GM21786 (cell line): ENCODE data around the gene DCAF11.

Source experiments
- ATAC-seq: cut with Tn5 transposase; IDR thresholded peaks from one replicate; pipeline ENCODE4 v1.9.1; 2021; ENCODE audit not compliant: unreplicated experiment

Gene DCAF11

DNA sequence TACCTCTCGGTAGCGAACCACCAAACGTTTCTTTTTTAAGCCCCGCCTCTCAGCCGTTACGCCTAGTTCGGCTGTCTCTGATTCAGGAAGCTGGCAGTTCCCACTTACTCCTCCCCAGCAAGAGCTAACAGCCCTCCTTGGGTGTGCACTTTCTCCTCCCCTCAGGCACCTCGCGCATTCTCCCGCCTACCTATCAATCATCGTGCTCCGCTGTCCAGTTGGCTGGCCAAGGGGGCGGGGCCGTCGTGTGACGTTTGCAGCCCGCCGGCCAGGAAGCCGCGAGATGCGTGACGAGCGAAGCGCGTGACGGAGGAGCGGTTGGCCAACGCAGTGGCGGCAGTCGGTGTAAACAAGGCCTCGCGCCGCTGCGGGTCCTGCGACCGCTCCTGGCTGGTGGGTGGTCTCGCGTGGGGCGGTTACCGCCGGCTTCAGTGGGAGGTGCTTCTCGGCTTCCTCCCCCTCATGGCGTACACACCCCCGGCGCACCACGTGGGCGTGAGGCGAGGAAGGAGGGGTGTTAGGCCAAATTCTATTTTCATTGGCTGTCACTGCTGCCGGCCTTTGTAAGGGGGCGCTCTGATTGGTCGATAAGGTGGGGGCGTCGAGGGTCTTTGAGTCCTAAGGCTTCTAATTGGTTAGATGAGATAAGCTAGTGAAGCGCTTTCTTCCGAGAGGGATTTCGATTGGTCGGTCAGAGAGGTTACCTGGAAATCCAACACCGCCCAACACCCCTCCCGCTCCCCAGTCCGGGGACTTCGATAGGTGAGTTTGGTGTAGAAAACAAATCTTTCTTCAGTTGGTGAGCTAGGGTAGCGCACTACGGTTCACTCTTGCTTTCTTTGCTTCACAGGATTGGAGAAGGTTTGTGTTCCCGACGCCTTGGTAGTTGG, at the start of gene DCAF11, which contains the start of gene NRL:
TSS of gene DCAF11 (plus strand) at position 246 of the 890 bp plus-strand sequence. CDS start 818 bp downstream, outside the sequence.
TSS of gene NRL (minus strand) at position 418 of the 890 bp plus-strand sequence. CDS start 32,101 bp downstream, outside the sequence.
- peak; percentile 87 for ATAC-seq

- ATAC-seq, result no peak
Measured at GRCh38 chr14:24064856-24065255, 49.7 kb upstream of the DCAF11 start.

GRCh38 chr14:24065408-24065807, 49.2 kb upstream of the DCAF11 start:
- no peak for ATAC-seq

GRCh38 chr14:24066496-24067132, 48.0 kb upstream of the DCAF11 start:
- ATAC-seq, result no peak

DNA sequence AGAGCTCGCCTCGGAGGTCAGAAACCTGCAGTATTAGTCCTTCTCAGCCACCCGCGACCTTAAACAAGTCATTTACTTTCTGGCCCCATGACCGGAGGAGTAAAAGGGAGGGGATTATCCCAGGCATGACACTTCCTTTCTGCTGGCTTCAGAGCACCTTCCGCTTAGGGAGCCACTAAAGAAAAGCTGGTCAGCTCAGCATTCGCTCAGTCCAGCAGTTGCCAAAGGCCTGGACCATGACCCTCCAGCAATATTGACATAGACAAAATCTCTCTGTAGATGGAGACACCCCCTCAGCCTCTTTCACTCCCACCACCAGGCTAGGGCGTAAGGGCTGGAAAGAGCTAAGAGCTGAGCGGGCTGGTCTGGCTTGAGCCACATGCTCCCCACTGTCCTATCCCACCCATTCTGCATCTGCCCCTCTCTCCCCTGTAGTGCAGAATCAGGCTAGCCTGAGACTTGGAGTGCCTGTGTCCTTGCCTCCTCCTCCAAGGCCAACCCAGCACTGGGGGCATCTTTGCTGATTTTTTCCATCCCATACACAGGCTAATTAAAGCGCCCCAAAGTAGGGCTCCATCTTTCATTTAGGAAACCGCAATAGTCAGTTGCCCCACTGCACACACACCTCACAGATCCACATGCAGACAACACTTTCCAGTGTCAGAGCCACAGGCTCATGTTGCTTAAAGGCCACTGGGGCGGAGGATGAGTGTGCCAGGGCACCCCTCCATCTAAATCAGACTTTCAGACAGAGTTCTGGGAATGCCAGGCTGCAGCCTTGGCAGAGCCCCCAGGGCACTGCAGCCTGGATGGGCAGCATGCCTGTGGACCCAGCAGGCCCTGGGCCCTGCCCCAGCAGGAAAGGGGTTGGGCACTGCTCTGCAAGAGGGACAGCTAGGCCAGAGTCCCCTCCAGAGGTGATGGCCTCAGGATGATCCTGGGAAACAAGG, 47.2 kb upstream of the DCAF11 start:
- ATAC-seq, result no peak

DNA sequence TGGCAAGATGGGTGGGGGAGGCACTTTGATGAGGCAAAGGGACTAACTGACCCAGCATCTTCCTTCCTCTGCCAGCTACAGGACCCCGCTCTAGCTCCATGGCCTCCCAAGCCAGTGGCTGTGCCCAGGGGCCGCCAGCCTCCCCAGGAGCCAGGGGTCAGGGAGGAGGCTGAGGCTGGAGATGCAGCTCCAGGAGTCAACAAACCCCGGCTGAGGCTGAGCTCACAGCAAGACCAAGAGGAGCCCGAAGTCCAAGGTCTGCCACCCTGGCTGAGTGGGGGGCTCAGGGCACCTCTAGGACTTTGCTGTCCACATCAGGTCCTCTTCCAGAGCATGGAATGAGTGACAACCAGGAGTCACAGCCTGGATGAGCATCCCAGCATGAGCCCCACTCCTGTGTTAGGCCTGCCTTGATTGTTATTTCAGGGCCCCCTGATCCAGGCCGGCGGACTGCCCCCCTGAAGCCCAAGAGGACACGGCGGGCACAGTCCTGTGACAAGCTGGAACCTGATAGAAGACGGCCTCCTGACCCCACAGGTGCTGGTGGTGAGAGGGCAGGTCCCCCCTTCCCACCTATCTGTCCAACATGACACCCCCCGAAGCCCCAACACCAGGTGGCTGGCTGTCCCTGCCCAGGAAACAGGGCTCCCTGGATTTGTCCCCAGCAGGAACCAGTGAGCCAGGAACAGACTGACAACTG, 45.7 kb upstream of the DCAF11 start:
- ATAC-seq, result no peak

DNA sequence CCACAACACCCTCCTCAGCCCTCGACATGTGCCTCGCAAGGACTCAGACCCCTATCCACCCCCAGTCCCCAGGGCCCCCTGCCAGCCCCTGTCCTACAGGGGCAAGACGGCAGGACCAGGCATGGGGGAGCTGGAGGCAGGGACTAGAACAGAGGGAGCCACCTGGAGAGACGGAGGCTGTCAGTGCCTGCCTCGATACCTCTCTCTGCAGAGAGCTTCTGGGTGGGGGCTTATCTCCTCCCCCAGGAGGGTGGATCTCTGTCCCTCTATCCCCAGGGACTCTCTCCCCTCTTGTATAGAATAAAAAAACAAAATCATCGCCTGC, 45.2 kb upstream of the DCAF11 start:
- ATAC-seq, result no peak

DNA sequence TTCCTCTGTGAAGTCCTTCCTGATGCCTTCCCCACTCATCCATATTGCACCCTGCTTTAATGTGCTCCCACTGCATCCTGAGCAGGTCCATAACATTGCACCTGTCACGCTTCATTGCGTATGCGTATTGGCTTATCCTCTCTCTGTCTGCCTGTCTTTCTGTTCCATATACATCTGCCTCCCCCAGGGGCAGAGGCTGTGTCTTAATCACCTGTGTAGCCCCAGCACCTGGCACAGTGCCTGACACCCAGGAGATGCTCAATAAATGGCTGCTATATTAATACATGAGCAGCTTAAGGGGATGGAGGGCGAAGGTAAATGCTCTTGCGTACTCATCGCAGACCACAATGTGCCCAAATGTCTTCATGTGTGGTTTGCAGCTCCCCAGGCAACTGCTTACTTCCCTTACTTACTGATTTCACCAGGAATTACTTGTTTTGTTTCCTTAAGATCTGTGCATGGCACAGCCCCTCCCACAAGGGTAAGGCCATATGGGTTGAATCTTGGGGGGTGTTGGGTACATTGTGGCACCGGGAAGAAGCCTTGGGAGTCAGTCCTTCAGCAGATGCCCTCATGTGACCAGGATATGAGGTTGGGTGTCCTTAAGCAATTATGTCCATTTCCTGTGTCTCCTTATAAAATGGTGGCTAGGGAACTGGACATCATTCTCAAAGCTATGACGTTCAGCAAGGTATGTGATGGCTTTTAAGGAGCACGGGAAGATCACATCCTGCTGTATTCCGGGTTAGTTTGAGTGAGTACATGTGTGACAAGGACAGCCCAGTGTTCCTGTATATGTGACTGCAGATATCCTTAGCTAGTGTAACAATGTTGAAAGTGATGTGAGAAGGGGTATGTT, 44.1 kb upstream of the DCAF11 start:
- no peak for ATAC-seq

DNA sequence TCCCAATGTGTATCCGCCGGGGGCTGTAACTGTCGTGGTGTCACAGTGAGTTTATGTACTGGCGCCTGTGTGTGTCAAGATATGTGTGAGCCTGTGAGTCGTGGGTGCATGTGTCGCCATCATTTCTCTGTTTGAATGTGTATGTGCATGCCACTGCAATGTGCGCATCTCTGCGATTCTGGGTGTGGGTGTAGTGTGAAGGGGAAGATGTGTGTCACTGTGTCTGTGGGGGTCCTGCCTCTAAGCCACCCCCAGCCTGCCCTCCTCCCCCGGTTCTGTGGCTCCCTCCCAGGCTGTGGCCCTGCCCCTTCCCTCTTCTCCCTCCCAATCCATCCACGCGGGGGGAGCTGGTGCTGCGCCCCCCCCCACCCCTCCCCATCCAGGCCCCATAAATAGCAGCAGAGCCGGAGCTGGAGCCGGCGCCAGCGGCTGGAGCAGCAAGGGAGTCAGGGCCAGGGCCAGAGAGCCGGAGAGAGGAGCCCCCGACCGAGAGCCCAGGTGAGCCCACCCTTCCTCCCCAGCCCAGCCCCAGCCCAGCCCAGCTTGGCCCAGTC, 43.4 kb upstream of the DCAF11 start, which contains the start of gene CPNE6:
TSS of gene CPNE6 (plus strand) at position 419 of the 554 bp plus-strand sequence. CDS start 1,375 bp downstream, outside the sequence.
- ATAC-seq, result no peak

- ATAC-seq, result no peak
Measured at GRCh38 chr14:24071836-24072430, 42.6 kb upstream of the DCAF11 start.

DNA sequence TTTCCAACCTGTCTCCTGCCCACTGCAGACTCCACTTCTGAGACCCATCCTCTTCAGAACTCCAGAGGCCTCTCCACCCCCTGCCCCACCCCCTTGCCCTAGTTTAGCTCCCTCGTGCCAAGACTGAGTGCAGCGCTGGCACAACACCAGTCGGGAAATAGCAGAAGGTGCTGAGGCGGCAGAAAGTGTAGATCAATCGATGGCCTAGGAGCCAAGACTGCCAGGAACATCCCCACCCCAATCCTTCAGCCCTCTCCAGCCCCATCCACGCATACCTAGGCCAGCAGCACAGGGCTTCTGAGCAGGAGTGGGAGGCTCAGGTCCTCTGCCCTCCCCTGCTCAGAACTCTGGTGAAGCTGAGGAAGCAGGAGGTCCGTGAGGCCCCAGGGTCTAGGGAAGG, 42.1 kb upstream of the DCAF11 start:
- ATAC-seq, result no peak

DNA sequence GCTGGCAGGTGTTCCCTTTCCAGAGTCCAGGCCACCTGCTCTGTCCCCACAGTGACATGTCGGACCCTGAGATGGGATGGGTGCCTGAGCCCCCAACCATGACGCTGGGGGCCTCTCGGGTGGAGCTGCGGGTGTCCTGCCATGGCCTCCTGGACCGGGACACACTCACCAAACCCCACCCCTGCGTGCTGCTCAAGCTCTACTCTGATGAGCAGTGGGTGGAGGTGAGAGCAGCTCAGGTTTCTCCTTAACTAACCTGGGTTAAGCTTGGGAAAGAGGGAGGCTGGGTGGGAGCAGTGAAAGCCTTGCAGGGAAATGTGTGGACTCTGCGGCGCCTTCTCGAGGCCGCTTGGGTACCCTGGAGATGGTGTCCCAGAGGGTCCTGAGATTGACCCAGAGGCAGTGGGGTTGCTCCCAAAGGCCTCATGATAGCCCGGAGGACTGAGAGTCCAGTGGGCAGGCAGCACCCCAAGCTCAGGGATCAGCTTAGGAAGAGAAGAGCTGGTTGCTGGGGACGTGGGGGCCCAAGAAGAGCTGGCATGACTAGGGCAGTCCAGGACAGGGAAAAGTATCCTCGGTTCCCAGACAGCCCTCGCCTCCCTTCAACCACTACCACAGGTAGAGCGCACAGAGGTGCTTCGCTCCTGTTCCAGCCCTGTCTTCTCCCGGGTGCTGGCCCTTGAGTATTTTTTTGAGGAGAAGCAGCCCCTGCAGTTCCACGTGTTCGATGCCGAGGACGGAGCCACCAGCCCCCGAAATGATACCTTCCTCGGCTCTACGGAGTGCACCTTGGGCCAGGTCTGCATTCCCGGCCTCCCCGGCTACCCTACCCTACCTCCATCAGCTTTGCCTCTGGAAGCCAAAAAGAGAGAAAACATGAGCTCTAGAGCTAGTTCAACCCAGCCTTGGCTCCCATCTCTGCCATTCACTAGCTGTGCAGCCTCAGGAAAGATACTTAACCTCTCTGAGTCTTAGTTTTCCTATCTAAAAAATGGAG, 41.4 kb upstream of the DCAF11 start:
- no peak for ATAC-seq

DNA sequence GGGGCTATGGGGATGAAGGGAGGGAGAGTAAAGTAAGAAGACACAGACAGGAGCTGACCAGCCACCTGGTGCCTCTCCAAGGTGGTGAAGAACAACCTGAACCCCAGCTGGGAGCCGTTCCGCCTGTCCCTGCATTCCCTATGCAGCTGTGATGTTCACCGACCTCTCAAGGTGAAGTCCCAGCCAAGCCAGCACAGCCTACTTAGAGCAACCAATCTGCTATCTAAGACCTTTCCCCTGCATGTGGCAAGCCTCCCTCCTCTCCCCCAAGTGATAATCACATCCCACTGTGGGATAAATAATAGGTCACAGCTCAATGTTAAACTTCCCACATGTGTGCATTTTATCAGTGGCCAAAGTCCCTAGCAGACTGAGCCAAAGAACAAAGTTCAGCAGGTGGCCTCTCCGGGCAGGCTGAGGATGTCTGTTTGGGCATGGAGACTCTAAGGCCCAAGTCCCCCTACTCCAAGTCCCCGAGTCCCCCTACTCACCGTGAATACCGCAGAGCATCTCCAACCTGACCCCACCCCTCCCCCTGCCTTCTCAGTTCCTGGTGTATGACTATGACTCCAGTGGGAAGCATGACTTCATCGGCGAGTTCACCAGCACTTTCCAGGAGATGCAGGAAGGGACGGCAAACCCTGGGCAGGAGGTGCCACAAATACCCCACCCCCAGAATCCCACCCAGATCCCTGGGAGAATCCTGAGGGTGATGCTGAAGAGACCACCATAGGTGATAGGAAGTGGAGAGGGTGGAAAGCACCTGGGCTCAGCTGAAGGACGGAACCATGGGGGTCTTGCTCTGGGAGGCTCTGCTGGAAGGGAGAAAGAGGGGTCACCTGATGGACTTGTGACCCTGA, 39.7 kb upstream of the DCAF11 start:
- ATAC-seq, result no peak

DNA sequence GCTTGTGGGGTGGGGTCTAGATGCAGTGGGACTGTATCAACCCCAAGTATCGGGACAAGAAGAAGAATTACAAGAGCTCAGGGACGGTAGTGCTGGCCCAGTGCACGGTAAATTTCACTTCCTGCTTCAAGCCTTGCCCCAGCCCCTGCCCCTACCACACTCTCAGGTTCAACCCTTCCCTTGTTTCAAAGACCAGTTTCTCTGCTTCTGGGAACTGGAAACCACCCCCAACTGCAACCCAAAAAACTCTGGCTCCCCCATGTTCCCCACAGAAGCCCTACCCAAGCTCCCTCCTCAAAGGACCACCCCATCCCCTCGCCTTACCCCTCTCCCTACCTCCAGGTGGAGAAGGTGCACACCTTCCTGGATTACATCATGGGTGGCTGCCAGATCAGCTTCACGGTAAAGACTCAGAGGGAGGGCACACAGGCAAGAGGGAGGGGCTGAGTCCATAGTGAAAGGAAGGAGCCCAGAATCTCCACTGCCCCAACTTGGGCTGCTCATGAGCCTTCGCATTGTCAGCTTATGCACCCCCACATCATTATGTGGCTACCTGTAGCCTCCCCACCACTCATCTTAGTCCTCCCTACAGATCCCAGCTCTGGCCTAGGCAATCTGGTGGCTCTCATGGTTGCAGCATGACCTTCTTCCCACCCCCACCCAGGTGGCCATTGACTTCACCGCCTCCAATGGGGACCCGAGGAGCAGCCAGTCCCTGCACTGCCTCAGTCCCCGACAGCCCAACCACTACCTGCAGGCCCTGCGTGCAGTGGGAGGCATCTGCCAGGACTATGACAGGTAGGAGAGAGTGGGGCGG, 38.9 kb upstream of the DCAF11 start:
- ATAC-seq, result peak; percentile 55

GRCh38 chr14:24076302-24076601, 38.3 kb upstream of the DCAF11 start:
- ATAC-seq, result no peak

GRCh38 chr14:24077086-24077485, 37.5 kb upstream of the DCAF11 start:
- no peak for ATAC-seq
